OCI-LY3 (cell line): Measurements from ENCODE around the gene ELL2.

Experiments used
- H2AFZ ChIP-seq: fragments of 200-600, 300-600 bp; shearing (Covaris generic); 2 replicates; pipeline ENCODE4 v1.6.0; 2014; ENCODE audit warnings: antibody characterized with exemption, low read depth, low read length
- H3K27ac ChIP-seq: fragments of 200-600, 300-600 bp; sonication (generic); 2 replicates; pipeline ENCODE4 v1.5.1; 2014; ENCODE audit warnings: mild to moderate bottlenecking, low read length, moderate library complexity, mixed read lengths
- H3K27me3 ChIP-seq: fragments of 200-600, 300-600 bp; sonication (generic); 2 replicates; pipeline ENCODE4 v1.6.1; 2014; ENCODE audit warnings: low read depth, low read length, mixed read lengths
- H3K36me3 ChIP-seq: fragments of 200-600, 300-600 bp; sonication (generic); replicated peaks from 2 replicates; pipeline ENCODE3; 2014; ENCODE audit warnings: low read depth, low read length, mixed read lengths
- H3K4me1 ChIP-seq: fragments of 300-600, 200-600 bp; sonication (generic); 2 replicates; pipeline ENCODE4 v1.6.1; 2014; ENCODE audit warnings: low read length, mixed read lengths
- H3K4me2 ChIP-seq: fragments of 200-600, 300-600 bp; sonication (generic); 2 replicates; pipeline ENCODE4 v1.6.1; 2014; ENCODE audit warnings: low read length, mixed read lengths
- H3K4me3 ChIP-seq: fragments of 300-600, 200-600 bp; sonication (generic); 2 replicates; pipeline ENCODE4 v1.5.1; 2014; ENCODE audit warnings: antibody characterized with exemption, mild to moderate bottlenecking, low read length, moderate library complexity
- H3K79me2 ChIP-seq: fragments of 300-600, 200-600 bp; shearing (Covaris generic); 2 replicates; pipeline ENCODE4 v1.6.1; 2014; ENCODE audit warnings: mild to moderate bottlenecking, low read length, mixed read lengths
- H3K9ac ChIP-seq: fragments of 300-600, 200-600 bp; shearing (Covaris generic); 2 replicates; pipeline ENCODE4 v1.6.0; 2014; ENCODE audit warnings: mild to moderate bottlenecking, low read length, moderate library complexity
- H3K9me3 ChIP-seq: fragments of 200-600, 300-600 bp; shearing (Covaris generic); 2 replicates; pipeline ENCODE4 v1.6.1; 2014; ENCODE audit warnings: low read length, mixed read lengths; ENCODE audit not compliant: insufficient read depth
- H4K20me1 ChIP-seq: fragments of 200-600, 300-600 bp; sonication (generic); 2 replicates; pipeline ENCODE4 v1.6.1; 2016; ENCODE audit warnings: low read length, mixed read lengths; ENCODE audit not compliant: insufficient read depth
- EZH2phosphoT487 ChIP-seq: fragments of 200-600 bp; shearing (Covaris generic); IDR thresholded peaks from 2 replicates; pipeline ENCODE4 v1.6.1; 2018; ENCODE audit warnings: antibody characterized with exemption, mixed run types, low read depth
- TF ChIP-seq, protein P1 (sequence below): fragments of 200-600, 300-600 bp; sonication (generic); IDR thresholded peaks from 2 replicates; pipeline ENCODE4 v1.5.1; 2014; ENCODE audit warnings: antibody characterized with exemption, low read length, low read depth

The ELL2 gene

DNA sequence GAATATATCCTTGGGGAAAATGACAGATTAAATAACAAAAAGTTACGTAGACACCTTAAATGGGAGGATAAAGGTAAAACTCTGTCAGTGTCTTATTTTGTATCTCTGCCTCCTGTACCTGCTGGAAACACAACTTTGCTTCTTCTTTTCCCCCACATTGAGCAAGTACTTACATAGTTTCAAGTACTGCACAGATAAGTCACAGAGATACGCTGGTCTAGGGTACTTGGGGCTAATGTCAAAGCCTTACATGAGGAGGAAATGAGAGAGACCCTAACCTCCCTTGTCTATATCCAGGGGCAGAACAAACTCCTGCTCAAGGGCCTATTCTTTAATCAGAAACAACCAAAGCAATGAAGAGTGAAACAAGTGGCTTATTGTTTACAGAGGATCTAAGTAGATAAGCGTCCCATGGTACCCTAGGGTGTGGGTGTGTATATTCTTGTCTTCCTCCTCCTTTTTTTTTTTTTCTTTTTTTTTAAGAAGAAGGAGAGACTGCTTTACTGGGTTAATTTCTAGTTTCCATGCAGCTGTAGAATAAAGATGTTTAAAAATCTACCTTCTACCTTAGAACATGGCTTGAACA is 43.1 kb downstream of the ELL2 start:
- Histone ChIP-seq H3K36me3 (peaks cover 8% of the 10 kb centered on the region), H4K20me1 (peaks cover 17% of the 10 kb centered on the region), H2AFZ (no peak overlapping the region), H3K4me2 (no peak overlapping the region), H3K27me3 (no peaks in the 10 kb centered on the region), H3K27ac (no peak overlapping the region), H3K79me2 (peaks cover 11% of the 10 kb centered on the region), H3K9me3 (no peaks in the 10 kb centered on the region), H3K4me3 (no peak overlapping the region), H3K4me1 (peaks cover 31% of the 10 kb centered on the region), H3K9ac (no peak overlapping the region)
- TF ChIP-seq, protein P1, sequence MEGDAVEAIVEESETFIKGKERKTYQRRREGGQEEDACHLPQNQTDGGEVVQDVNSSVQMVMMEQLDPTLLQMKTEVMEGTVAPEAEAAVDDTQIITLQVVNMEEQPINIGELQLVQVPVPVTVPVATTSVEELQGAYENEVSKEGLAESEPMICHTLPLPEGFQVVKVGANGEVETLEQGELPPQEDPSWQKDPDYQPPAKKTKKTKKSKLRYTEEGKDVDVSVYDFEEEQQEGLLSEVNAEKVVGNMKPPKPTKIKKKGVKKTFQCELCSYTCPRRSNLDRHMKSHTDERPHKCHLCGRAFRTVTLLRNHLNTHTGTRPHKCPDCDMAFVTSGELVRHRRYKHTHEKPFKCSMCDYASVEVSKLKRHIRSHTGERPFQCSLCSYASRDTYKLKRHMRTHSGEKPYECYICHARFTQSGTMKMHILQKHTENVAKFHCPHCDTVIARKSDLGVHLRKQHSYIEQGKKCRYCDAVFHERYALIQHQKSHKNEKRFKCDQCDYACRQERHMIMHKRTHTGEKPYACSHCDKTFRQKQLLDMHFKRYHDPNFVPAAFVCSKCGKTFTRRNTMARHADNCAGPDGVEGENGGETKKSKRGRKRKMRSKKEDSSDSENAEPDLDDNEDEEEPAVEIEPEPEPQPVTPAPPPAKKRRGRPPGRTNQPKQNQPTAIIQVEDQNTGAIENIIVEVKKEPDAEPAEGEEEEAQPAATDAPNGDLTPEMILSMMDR: no peak
- TF ChIP-seq EZH2phosphoT487: no peak

DNA sequence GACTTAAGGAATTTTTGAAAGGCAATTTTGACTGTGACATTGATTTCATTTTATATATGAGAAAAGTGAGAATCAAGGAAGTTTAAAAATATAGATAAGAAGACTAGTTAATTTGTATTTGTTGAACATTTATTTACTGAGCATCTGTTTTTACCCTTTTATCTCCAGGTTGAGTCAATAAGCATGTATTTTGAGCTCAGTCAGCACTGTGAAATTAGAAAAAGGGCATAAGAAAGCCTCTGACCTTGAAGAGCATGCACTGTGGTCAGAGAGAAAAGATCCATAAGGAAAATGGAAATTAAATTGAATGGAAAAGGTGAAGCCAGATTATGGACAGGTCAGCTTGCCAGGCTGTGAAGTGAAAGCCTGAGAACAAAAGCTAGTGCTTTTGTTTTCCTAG is 44.4 kb downstream of the ELL2 start:
- Histone ChIP-seq H3K79me2 (peaks cover 11% of the 10 kb centered on the region), H3K36me3 (peaks cover 5% of the 10 kb centered on the region), H3K9ac (no peak overlapping the region), H3K4me3 (no peak overlapping the region), H3K9me3 (no peaks in the 10 kb centered on the region), H4K20me1 (peaks cover 17% of the 10 kb centered on the region), H2AFZ (no peak overlapping the region), H3K27me3 (no peaks in the 10 kb centered on the region), H3K27ac (no peak overlapping the region), H3K4me1 (peaks cover 31% of the 10 kb centered on the region), H3K4me2 (no peak overlapping the region)
- TF ChIP-seq EZH2phosphoT487: no peak
- TF ChIP-seq, protein P1: no peak

DNA sequence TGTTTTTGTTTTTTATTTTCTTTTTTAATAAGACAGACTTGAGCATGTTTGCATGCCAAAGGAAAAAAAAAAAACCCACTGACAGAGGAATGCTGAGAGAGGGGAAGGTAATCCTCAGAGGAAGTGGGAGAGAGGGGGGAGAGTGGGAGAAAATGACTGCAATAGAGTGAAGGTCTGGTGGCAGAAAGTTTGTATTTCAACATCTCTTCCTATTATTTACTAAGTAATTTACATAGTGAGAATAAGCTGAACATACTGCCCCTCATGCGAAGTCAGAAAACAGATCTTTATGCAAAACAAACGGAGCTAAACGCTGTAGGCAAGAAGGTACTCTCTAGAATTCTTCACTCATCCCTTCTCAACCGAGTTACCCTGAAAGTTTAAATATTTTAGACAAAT is 45.0 kb downstream of the ELL2 start:
- Histone ChIP-seq H3K4me1 (peaks cover 31% of the 10 kb centered on the region), H3K9me3 (no peaks in the 10 kb centered on the region), H2AFZ (no peak overlapping the region), H3K4me2 (no peak overlapping the region), H3K36me3 (peaks cover 5% of the 10 kb centered on the region), H3K27ac (no peak overlapping the region), H3K79me2 (peaks cover 11% of the 10 kb centered on the region), H3K9ac (no peak overlapping the region), H3K4me3 (no peak overlapping the region), H3K27me3 (no peaks in the 10 kb centered on the region), H4K20me1 (peaks cover 17% of the 10 kb centered on the region)
- TF ChIP-seq EZH2phosphoT487: no peak
- TF ChIP-seq, protein P1: no peak

DNA sequence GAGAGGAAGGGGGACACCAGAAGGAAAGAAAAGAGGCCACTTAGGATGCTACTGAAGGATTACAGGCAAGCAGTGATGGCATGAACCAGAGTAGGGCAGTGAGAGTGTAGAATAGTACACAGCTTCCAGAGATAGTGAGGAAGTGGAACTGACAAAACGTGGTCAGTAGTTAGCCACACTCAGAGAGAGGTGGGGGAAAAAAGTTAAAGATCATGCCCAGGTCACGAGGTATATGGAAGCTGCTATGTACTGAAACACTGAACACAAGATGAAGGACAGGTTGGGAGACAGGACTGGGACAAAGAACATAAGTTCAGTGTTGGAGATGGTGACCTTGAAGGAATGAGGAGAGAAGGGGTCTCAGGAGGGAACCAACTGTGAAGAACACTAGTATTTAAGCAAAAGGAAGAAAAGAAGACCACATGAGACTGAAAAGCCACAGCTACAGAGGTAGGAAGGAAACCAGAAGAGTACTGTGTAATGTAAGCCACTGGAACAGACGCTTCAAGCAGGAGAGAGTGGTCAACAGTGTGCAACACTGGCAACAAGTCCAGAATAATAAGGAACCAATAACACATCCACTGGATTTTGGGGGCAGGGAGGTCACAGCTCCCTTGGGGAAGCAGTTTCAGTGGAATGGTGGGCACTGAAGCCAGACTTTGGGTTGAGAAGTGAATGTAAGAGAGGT is 45.5 kb downstream of the ELL2 start:
- Histone ChIP-seq H3K9me3 (no peaks in the 10 kb centered on the region), H2AFZ (no peak overlapping the region), H3K27me3 (no peaks in the 10 kb centered on the region), H3K4me3 (no peak overlapping the region), H4K20me1 (peaks cover 17% of the 10 kb centered on the region), H3K4me2 (no peak overlapping the region), H3K79me2 (peaks cover 11% of the 10 kb centered on the region), H3K9ac (no peak overlapping the region), H3K36me3 (peaks cover 5% of the 10 kb centered on the region), H3K27ac (no peak overlapping the region), H3K4me1 (peaks cover 31% of the 10 kb centered on the region)
- no peak for TF ChIP-seq EZH2phosphoT487
- TF ChIP-seq, protein P1: no peak
